GM10248 (cell line): ENCODE data around the gene ARHGAP8.

Experiments used
- CTCF ChIA-PET: fragments of 300-600 bp; sonication (Branson Sonifier 250); formaldehyde crosslinking; extraction: SDS; loops from one replicate; lab custom pipeline; 2021; ENCODE audit warnings: antibody characterized with exemption; lab: Yijun Ruan, JAX
- POLR2A ChIA-PET: fragments of 350-650 bp; sonication (Branson Sonifier 250); formaldehyde crosslinking; extraction: SDS; loops from one replicate; lab custom pipeline; 2020; ENCODE audit warnings: antibody characterized with exemption; lab: Yijun Ruan, JAX
- DNase-seq: peaks from one replicate; pipeline ENCODE4 v3.0.0; 2012; ENCODE audit errors: extremely low spot score
- TF ChIP-seq, protein P1 (sequence below): IDR thresholded peaks from 2 replicates; pipeline ENCODE4 v1.5.1; 2012; ENCODE audit warnings: mild to moderate bottlenecking, low read depth; ENCODE audit errors: extremely low read depth, missing control alignments, control extremely low read depth

Gene ARHGAP8

DNA sequence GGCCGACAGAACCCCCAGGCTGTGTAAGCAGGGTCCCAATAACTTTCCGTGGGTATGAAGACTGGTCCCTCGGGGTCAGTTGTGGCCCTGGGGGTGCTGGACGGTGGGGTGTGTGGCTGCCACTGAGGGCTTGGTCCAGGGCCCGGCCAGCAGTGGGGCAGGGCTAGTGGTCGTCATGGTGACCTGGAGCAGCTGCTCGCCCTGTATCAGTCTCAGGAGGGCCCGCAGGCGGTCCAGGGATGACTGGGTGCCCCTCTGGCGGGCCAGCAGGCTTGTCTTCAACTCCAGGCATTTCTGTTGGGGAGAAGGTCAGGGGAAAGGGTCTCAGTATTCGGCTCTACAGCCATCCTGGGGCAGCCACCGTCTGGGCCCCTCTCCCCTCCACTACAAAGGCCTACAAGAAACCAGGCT lies 130.6 kb downstream of the ARHGAP8 start:
- ChIA-PET CTCF (no interaction called here), POLR2A (no interaction called here)
- TF ChIP-seq, protein P1, sequence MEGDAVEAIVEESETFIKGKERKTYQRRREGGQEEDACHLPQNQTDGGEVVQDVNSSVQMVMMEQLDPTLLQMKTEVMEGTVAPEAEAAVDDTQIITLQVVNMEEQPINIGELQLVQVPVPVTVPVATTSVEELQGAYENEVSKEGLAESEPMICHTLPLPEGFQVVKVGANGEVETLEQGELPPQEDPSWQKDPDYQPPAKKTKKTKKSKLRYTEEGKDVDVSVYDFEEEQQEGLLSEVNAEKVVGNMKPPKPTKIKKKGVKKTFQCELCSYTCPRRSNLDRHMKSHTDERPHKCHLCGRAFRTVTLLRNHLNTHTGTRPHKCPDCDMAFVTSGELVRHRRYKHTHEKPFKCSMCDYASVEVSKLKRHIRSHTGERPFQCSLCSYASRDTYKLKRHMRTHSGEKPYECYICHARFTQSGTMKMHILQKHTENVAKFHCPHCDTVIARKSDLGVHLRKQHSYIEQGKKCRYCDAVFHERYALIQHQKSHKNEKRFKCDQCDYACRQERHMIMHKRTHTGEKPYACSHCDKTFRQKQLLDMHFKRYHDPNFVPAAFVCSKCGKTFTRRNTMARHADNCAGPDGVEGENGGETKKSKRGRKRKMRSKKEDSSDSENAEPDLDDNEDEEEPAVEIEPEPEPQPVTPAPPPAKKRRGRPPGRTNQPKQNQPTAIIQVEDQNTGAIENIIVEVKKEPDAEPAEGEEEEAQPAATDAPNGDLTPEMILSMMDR: no peak
- DNase-seq: no peak

DNA sequence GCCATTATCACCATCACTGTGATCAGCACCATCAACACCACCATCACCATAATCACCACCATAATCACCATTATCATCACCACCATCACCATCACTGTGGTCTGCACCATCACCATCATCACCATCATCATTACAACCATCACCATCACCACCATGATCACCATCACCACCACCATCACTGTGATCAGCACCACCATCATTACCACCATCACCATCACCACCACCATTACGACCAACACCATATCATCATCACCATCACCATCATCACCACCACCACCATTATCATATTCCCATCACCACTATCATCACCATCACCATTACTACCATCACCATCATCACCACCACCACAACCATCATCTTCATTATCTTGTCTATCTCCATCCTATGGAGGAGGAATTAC lies 132.2 kb downstream of the ARHGAP8 start:
- DNase-seq: no peak
- POLR2A ChIA-PET: no interaction called here
- CTCF ChIA-PET: no interaction called here
- TF ChIP-seq, protein P1: no peak

- TF ChIP-seq, protein P1: no peak
- DNase-seq: no peak
- ChIA-PET CTCF (no interaction called here), POLR2A (no interaction called here)
Measured at GRCh38 chr22:44884968-44885805, 132.8 kb downstream of the ARHGAP8 start.

DNA sequence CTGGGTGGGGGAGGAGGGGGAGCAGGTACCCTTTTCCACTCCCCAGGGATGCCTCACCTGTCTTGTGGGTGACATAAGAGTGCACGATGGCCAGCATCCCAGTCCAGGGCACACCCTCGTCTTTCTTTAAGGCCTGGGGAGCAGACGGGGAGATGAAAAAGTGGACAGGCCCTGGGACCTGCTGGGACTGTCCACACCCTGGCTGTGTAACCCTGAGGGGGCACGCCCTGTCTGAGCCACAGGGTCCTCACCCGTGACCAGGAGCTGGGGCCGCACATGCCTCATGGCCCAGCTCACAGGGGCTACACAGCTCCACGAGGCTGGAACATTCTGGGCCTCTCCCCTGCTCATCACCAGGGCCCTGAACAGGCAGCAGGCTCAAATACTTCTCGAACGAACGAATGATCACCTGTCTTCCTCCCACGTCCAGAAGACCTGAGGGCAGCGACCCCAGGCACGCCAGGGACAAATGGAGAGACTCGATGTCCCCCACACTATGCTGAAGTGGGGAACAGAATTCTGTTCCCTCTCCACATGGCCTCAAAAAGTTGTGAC lies 133.5 kb downstream of the ARHGAP8 start:
- TF ChIP-seq, protein P1: no peak
- CTCF ChIA-PET: no interaction called here
- POLR2A ChIA-PET: no interaction called here
- DNase-seq: no peak

- ChIA-PET CTCF (no interaction called here), POLR2A (no interaction called here)
- TF ChIP-seq, protein P1: no peak
- DNase-seq: no peak
Measured at GRCh38 chr22:44887941-44888366, 135.6 kb downstream of the ARHGAP8 start.

GRCh38 chr22:44888491-44889254 lies 136.3 kb downstream of the ARHGAP8 start:
- no peak for DNase-seq
- TF ChIP-seq, protein P1: no peak
- POLR2A ChIA-PET: no interaction called here
- CTCF ChIA-PET: no interaction called here
